Gastroesophageal sphincter (tissue), 3 donors: ENCODE results near the gene VGF.

Experiments used
- CTCF ChIP-seq, 4 experiments: fragments of 200-600 bp in 2 of 4; fragments of 450-650 bp in 2 of 4; sonication (generic) in 1 of 4; IDR thresholded peaks; one replicate each; pipeline ENCODE4 v1.5.1; 2017 to 2019; ENCODE audit warnings: antibody characterized with exemption in 4 of 4, mild to moderate bottlenecking in 2 of 4, moderate library complexity in 2 of 4
- EP300 ChIP-seq: sonication (generic); formaldehyde crosslinking; IDR thresholded peaks from one replicate; pipeline ENCODE4 v1.6.1; 2017; ENCODE audit warnings: antibody characterized with exemption, mild to moderate bottlenecking

GRCh38 chr7:101153969-101154692 is 11.2 kb downstream of the VGF start, which contains the start of gene AP1S1:
- no peak for TF ChIP-seq CTCF (IDR thresholded peaks at IDR 0.05)
- no peak for TF ChIP-seq EP300
